Measurements from ENCODE around the gene HYI.

Gene HYI

DNA sequence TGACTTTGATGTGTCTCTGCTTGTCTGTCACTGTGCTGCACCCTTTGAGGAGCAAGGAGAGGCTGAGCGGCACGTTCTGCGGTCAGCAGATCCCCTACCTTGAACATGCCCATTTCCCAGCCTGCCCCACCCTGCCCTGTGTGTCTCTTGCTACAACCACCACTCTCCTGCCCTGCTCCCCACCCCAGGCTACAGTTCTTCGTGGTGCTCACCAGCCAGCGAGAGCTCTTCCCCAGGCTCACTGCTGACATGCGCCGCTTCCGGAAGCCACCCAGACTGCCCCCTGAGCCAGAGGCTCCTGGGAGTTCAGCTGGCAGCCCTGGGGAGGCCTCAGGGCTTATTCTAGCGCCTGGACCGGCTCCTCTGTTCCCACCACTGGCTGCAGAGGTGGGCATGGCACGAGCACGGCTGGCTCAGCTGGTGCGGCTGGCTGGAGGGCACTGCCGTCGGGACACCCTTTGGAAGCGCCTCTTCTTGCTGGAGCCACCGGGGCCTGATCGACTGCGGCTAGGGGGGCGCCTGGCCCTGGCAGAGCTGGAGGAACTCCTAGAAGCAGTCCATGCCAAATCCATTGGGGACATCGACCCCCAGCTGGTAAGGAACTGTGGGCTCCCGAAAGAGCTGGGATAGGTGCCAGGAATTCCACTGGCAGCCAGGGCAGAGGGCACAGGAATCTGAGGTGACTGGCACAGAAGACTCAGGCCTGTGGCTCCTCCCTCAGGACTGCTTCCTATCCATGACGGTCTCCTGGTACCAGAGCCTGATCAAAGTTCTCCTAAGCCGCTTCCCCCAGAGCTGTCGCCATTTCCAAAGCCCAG is 5.6 kb downstream of the HYI start:
- no peak for DNase-seq (ENCODE audit: extremely low read depth, insufficient read length)
- TF ChIP-seq CTCF (IDR thresholded peaks at IDR 0.05; ENCODE audit: insufficient read depth, low read length, poor library complexity, severe bottlenecking) = no peak
- Histone ChIP-seq H3K4me3 (replicated peaks; ENCODE audit: low read depth, low read length) (no peak overlapping the region), H3K27me3 (replicated peaks; ENCODE audit: control insufficient read depth, insufficient read depth, low read length) (no peaks in the 10 kb centered on the region), H3K36me3 (ENCODE audit: control insufficient read depth, insufficient read depth, low read length) (peaks cover 49% of the 10 kb centered on the region)

- peaks cover 57% of the 10 kb centered on the region for H3K36me3 ChIP-seq (ENCODE audit: control insufficient read depth, insufficient read depth, low read length)
- TF ChIP-seq CTCF (IDR thresholded peaks at IDR 0.05; ENCODE audit: insufficient read depth, low read length, poor library complexity, severe bottlenecking) = no peak
- no peak for DNase-seq (ENCODE audit: extremely low read depth, insufficient read length)
- H3K4me3 ChIP-seq (replicated peaks; ENCODE audit: low read depth, low read length) = no peak overlapping the region
- no peaks in the 10 kb centered on the region for H3K27me3 ChIP-seq (replicated peaks; ENCODE audit: control insufficient read depth, insufficient read depth, low read length)
These were observed 6.6 kb downstream of the HYI start for GRCh38 chr1:43446881-43447835.

DNA sequence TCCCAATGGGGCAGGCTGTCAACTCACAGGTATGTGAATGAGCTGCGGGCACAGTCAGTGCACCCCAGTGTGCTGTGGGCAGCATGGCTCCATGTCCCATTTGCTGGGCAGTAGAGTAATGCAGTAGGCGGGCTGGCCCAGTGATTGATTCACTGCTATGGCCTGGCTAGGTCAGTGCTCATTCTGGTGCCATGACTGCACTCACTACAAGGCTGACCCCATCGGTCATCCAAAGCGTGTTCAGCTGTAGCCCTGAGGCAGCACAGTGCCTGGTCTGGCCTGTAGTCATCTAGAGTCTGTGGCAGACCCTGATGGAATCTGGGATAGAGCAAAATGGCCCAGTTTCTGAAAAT is 7.4 kb downstream of the HYI start:
- TF ChIP-seq CTCF (IDR thresholded peaks at IDR 0.05; ENCODE audit: insufficient read depth, low read length, poor library complexity, severe bottlenecking) = no peak
- peaks cover 58% of the 10 kb centered on the region for H3K36me3 ChIP-seq (ENCODE audit: control insufficient read depth, insufficient read depth, low read length)
- no peak for DNase-seq (ENCODE audit: extremely low read depth, insufficient read length)
- H3K27me3 ChIP-seq (replicated peaks; ENCODE audit: control insufficient read depth, insufficient read depth, low read length) = no peaks in the 10 kb centered on the region
- no peak overlapping the region for H3K4me3 ChIP-seq (replicated peaks; ENCODE audit: low read depth, low read length)

GRCh38 chr1:43445606-43446387 is 7.9 kb downstream of the HYI start:
- Histone ChIP-seq H3K36me3 (ENCODE audit: control insufficient read depth, insufficient read depth, low read length) (peaks cover 60% of the 10 kb centered on the region), H3K27me3 (replicated peaks; ENCODE audit: control insufficient read depth, insufficient read depth, low read length) (no peaks in the 10 kb centered on the region), H3K4me3 (replicated peaks; ENCODE audit: low read depth, low read length) (no peak overlapping the region)
- no peak for DNase-seq (ENCODE audit: extremely low read depth, insufficient read length)
- no peak for TF ChIP-seq CTCF (IDR thresholded peaks at IDR 0.05; ENCODE audit: insufficient read depth, low read length, poor library complexity, severe bottlenecking)

- Histone ChIP-seq H3K27me3 (replicated peaks; ENCODE audit: control insufficient read depth, insufficient read depth, low read length) (no peaks in the 10 kb centered on the region), H3K4me3 (replicated peaks; ENCODE audit: low read depth, low read length) (no peak overlapping the region), H3K36me3 (ENCODE audit: control insufficient read depth, insufficient read depth, low read length) (peaks cover 58% of the 10 kb centered on the region)
- no peak for DNase-seq (ENCODE audit: extremely low read depth, insufficient read length)
- no peak for TF ChIP-seq CTCF (IDR thresholded peaks at IDR 0.05; ENCODE audit: insufficient read depth, low read length, poor library complexity, severe bottlenecking)
These were observed 8.9 kb downstream of the HYI start for GRCh38 chr1:43444836-43445235.

All from GM06990 (cell line).